OCI-LY7 (cell line): ENCODE results near the gene MRPL44. TPM values are rescaled to one million over a fixed set of nuclear protein-coding genes. Genes with fewer than 3 reads are reported as not detected.

Source experiments
- BruUV-seq: library from RNA; stranded (reverse); fragments of 400-500 nt; replicated peaks from 2 replicates; lab custom pipeline; 2021; lab: Mats Ljungman, UMichigan
- CTCF ChIA-PET: fragments of 300-600 bp; sonication (Branson Sonifier 250); formaldehyde crosslinking; loops from one replicate; lab custom pipeline; 2022; ENCODE audit warnings: antibody characterized with exemption; ENCODE audit not compliant: unreplicated experiment; lab: Charles Lee
- POLR2A ChIA-PET: fragments of 300-600 bp; sonication (Branson Sonifier 250); formaldehyde crosslinking; loops from one replicate; lab custom pipeline; 2022; ENCODE audit warnings: antibody characterized with exemption; lab: Charles Lee
- DNase-seq: peaks from one replicate; pipeline ENCODE4 v3.0.0-alpha.2; 2015; ENCODE audit warnings: low spot score
- H2AFZ ChIP-seq: fragments of 200-600 bp; sonication (generic), shearing (Covaris generic); 2 replicates; pipeline ENCODE4 v1.6.1; 2014; ENCODE audit warnings: mild to moderate bottlenecking, antibody characterized with exemption, low read length, moderate library complexity
- H3K27ac ChIP-seq: fragments of 200-600 bp; sonication (generic); 2 replicates; pipeline ENCODE4 v1.5.1; 2014; ENCODE audit warnings: mixed run types, low read depth, mild to moderate bottlenecking, moderate library complexity, low read length, inconsistent platforms; ENCODE audit not compliant: poor library complexity, severe bottlenecking
- H3K36me3 ChIP-seq: fragments of 200-600 bp; sonication (generic); 2 replicates; pipeline ENCODE4 v1.6.1; 2014; ENCODE audit warnings: mild to moderate bottlenecking, antibody characterized with exemption, low read length, moderate library complexity, mixed read lengths; ENCODE audit not compliant: insufficient read depth
- H3K4me1 ChIP-seq: fragments of 200-600 bp; sonication (generic); 2 replicates; pipeline ENCODE4 v1.5.1; 2014; ENCODE audit warnings: mild to moderate bottlenecking, low read length; ENCODE audit not compliant: insufficient read depth, poor library complexity, severe bottlenecking
- H3K4me2 ChIP-seq: fragments of 200-600 bp; sonication (generic); 2 replicates; pipeline ENCODE4 v1.6.1; 2014; ENCODE audit warnings: mild to moderate bottlenecking, low read length
- H3K4me3 ChIP-seq: fragments of 200-600 bp; sonication (generic); 2 replicates; pipeline ENCODE4 v1.5.1; 2014; ENCODE audit warnings: mild to moderate bottlenecking, low read depth, low read length; ENCODE audit not compliant: poor library complexity, severe bottlenecking
- H3K79me2 ChIP-seq: fragments of 200-600 bp; sonication (generic); 2 replicates; pipeline ENCODE4 v1.6.1; 2016; ENCODE audit warnings: low read depth, mild to moderate bottlenecking, low read length, moderate library complexity, mixed read lengths; ENCODE audit not compliant: insufficient read depth
- H3K9me2 ChIP-seq: fragments of 200-600 bp; sonication (generic); 2 replicates; pipeline ENCODE4 v1.6.1; 2016; ENCODE audit warnings: mild to moderate bottlenecking, low read length, mixed read lengths; ENCODE audit not compliant: insufficient read depth
- H3K9me3 ChIP-seq: fragments of 200-600 bp; sonication (generic); 2 replicates; pipeline ENCODE4 v1.6.1; 2014; ENCODE audit warnings: mild to moderate bottlenecking, mixed run types, low read length, mixed read lengths
- H4K20me1 ChIP-seq: fragments of 200-600 bp; sonication (generic); 2 replicates; pipeline ENCODE4 v1.6.1; 2014; ENCODE audit warnings: mild to moderate bottlenecking, antibody characterized with exemption, low read length, moderate library complexity, mixed read lengths; ENCODE audit not compliant: insufficient read depth
- EZH2phosphoT487 ChIP-seq: fragments of 200-600 bp; sonication (generic); IDR thresholded peaks from 2 replicates; pipeline ENCODE4 v1.6.1; 2018; ENCODE audit warnings: low read depth, borderline replicate concordance, mild to moderate bottlenecking, mixed run types, antibody characterized with exemption, low read length, moderate library complexity, mixed read lengths
- intact Hi-C: fragments of 100-400 bp; cut with micrococcal nuclease; formaldehyde crosslinking; loops from one replicate; pipeline ENCODE4 v1.10.0; 2022; ENCODE audit not compliant: unreplicated experiment
- total RNA-seq, 2 experiments: library from RNA; depleted of rRNA in 1 of 2; stranded (reverse); fragments of >200 nt in 1 of 2; shearing (Covaris generic) in 1 of 2; gene quantifications; 2 replicates each; pipeline ENCODE4 v1.2.3, GENCODE V29; 2014 to 2022
- TF ChIP-seq, protein P1 (sequence below): fragments of 200-600 bp; sonication (generic); conservative IDR thresholded peaks from 2 replicates; pipeline ENCODE4 v1.5.1; 2014; ENCODE audit warnings: mild to moderate bottlenecking, antibody characterized with exemption, low read length, moderate library complexity, mixed read lengths

Gene MRPL44
- total RNA-seq, 2 experiments from 2014 or later, result 36.2 to 38.6 TPM

DNA sequence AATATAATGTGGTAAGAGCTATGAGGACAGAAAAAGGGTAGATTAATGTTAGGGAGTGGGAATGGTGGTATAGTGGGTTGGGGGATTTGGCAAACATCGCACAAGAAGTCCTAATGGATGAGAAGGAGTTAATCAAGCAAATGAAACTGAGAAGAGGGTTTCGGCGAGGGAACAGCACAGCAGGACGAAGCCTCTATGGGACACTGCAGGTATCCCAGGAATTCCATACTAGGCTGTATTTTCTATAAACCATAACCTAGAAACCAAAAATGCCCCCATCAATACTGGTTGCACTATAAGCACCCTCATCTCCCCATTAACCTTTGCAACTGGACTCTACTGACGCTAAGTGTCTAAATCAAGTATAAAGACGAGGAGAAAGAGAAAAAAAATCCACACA lies 22.4 kb upstream of the MRPL44 start:
- Histone ChIP-seq H3K9me3 (no peaks in the 10 kb centered on the region), H3K4me2 (no peak overlapping the region), H3K9me2 (no peaks in the 10 kb centered on the region), H3K4me1 (no peaks in the 10 kb centered on the region), H3K36me3 (no peaks in the 10 kb centered on the region; the same call in 1 of the 2 replicates), H4K20me1 (no peaks in the 10 kb centered on the region; the same call in 1 of the 2 replicates), H3K4me3 (no peak overlapping the region), H2AFZ (no peak overlapping the region), H3K27ac (no peak overlapping the region), H3K79me2 (no peaks in the 10 kb centered on the region)
- TF ChIP-seq, protein P1, sequence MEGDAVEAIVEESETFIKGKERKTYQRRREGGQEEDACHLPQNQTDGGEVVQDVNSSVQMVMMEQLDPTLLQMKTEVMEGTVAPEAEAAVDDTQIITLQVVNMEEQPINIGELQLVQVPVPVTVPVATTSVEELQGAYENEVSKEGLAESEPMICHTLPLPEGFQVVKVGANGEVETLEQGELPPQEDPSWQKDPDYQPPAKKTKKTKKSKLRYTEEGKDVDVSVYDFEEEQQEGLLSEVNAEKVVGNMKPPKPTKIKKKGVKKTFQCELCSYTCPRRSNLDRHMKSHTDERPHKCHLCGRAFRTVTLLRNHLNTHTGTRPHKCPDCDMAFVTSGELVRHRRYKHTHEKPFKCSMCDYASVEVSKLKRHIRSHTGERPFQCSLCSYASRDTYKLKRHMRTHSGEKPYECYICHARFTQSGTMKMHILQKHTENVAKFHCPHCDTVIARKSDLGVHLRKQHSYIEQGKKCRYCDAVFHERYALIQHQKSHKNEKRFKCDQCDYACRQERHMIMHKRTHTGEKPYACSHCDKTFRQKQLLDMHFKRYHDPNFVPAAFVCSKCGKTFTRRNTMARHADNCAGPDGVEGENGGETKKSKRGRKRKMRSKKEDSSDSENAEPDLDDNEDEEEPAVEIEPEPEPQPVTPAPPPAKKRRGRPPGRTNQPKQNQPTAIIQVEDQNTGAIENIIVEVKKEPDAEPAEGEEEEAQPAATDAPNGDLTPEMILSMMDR, result no peak
- no peak for TF ChIP-seq EZH2phosphoT487
- CTCF ChIA-PET, result interaction anchor here (0.6 kb wide), 1 partner anchor 23 kb away, joined by 3 read pairs; no protein-coding TSS in a partner anchor
- intact Hi-C loops, result no loop called here
- BruUV-seq, result no TSS peak
- POLR2A ChIA-PET, result interaction anchor here (0.9 to 1.2 kb wide), 3 partner anchors 8 to 106 kb away, joined by 3 to 5 read pairs (median 3); no protein-coding TSS in a partner anchor
- DNase-seq, result no peak

- H4K20me1 ChIP-seq, result no peaks in the 10 kb centered on the region; the same call in 1 of the 2 replicates
- no peak overlapping the region for H2AFZ ChIP-seq
- CTCF ChIA-PET, result interaction anchor here (0.6 kb wide), 1 partner anchor 1357 kb away, joined by 3 read pairs; no protein-coding TSS in a partner anchor
- intact Hi-C loops, result no loop called here
- POLR2A ChIA-PET, result interaction anchor here (0.6 to 1.3 kb wide), 7 partner anchors 24 to 175 kb away, joined by 3 to 6 read pairs (median 3); no protein-coding TSS in a partner anchor
- BruUV-seq, result no TSS peak
- H3K4me2 ChIP-seq, result no peak overlapping the region
- DNase-seq, result no peak
- no peak for TF ChIP-seq EZH2phosphoT487
- TF ChIP-seq, protein P1, result no peak
- H3K27ac ChIP-seq, result no peak overlapping the region
- H3K9me2 ChIP-seq, result no peaks in the 10 kb centered on the region
- no peaks in the 10 kb centered on the region; the same call in 1 of the 2 replicates for H3K36me3 ChIP-seq
- no peak overlapping the region for H3K4me3 ChIP-seq
- H3K9me3 ChIP-seq, result no peaks in the 10 kb centered on the region
- H3K79me2 ChIP-seq, result no peaks in the 10 kb centered on the region
- H3K4me1 ChIP-seq, result no peaks in the 10 kb centered on the region
Observed at GRCh38 chr2:223935459-223936125, 21.7 kb upstream of the MRPL44 start.
